ENCODE measurements around the gene IP6K3.

The IP6K3 gene

GRCh38 chr6:33778444-33779121 lies 31.9 kb upstream of the IP6K3 start:
- no peak for FAIRE-seq

GRCh38 chr6:33777398-33778388 lies 31.0 kb upstream of the IP6K3 start:
- DNase-seq (ENCODE audit: insufficient read length, low spot score) (no peak), FAIRE-seq (no peak)

More at GRCh38 chr6:33778444-33779121, 31.9 kb upstream of the IP6K3 start:
- DNase-seq (ENCODE audit: insufficient read length, low spot score) = no peak

DNA sequence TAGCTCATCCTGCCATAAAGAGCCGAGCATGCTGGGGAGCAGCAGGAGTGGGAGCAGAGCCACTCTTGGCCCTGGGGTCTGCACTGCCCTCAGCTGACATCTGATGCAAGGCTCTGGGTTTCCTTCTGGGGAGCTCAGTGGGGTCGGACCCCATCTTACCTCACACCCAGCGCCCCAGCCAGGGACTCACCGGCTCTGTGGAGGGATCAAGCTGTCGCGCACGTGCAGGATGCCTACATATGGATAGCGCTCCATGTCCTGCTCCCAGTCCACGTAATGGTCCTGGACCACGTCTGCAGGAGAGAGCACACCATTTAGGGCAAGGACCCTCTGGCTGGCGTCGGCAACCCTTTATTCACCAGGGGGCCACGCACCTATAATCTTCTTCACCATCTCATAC lies 30.1 kb upstream of the IP6K3 start:
- DNase-seq (ENCODE audit: insufficient read length, low spot score) (no peak), FAIRE-seq (peak; percentile 16)

- DNase-seq (ENCODE audit: insufficient read length, low spot score) (no peak), FAIRE-seq (peak; percentile 92)
Observed at GRCh38 chr6:33776186-33776585, 29.5 kb upstream of the IP6K3 start.

DNA sequence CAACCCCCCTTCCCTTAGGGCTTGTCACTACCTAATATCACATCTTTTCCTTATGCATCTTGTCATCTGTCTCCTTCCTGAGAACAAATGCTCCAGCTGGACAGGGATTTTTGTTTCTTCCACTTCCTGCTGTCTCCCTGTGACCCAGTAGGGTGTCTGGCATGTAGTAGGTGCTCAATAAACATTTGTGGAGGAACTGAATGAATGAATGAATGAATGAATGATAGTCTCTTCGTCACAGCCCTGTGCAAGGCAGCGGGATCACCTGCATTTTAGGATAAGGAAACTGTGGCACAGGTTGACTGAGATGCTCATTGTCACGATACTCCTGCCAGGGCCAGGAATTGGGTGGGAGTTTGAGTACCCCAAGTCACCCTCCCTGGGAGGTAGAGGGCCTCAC lies 28.1 kb upstream of the IP6K3 start:
- no peak for FAIRE-seq
- DNase-seq (ENCODE audit: insufficient read length, low spot score) = no peak

GRCh38 chr6:33772902-33773472 lies 26.3 kb upstream of the IP6K3 start:
- DNase-seq (ENCODE audit: insufficient read length, low spot score) (no peak), FAIRE-seq (no peak)

DNA sequence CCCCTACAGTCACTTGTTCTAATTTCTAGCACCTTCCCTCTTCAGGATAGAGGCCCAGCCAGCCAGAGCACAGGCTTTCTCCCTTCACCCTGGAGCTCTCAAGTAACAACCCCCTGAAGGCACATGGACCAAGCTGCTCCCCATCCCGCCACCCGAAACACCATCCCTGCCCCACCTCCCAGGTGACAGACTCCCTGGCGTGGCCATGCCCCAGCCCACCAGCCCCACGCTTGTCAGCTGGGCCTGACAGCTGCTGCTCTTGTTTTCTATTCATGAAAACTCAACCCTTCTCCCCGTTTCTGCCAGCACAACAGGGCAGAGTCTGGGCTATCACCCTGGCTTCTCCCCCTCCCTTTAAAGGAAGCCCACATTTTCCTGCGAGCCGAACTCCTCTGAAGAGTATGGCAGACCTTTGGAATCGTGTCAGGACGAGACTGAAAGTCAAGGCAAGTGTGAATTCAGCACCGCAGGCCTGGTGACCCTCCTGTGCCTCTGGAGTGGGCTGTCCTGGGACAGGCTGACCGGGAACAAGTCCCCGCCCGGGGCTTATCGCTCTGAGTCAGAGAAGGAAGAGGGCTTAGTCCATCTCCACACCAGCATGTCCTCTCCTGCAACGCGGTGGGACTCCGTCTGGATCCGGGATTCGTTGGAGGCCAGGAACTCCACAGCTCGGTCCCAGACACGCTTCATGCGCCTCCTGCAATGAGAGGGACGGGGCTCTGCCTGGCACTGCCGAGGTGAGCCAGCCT lies 25.6 kb upstream of the IP6K3 start:
- FAIRE-seq (no peak), DNase-seq (ENCODE audit: insufficient read length, low spot score) (no peak)

GRCh38 chr6:33771146-33772081 lies 24.7 kb upstream of the IP6K3 start:
- FAIRE-seq = peak; percentile 40
- peak; percentile 83 for DNase-seq (ENCODE audit: insufficient read length, low spot score)

DNA sequence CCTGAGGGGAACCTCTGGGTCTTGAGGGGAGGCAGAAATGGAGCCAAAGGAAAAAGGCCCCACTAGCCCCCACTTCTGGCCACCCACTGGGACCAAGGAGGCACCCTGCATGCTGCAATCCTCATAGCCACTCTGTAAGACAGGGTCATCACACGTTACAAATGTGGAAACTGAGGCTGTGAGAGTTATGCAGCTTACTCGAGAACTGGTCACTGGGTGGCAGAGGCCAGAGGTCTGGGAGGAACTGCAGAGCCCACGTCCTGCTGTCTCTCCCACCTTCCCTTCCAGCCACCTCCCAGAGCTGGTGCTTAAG lies 24.1 kb upstream of the IP6K3 start:
- peak; percentile 52 for FAIRE-seq

DNA sequence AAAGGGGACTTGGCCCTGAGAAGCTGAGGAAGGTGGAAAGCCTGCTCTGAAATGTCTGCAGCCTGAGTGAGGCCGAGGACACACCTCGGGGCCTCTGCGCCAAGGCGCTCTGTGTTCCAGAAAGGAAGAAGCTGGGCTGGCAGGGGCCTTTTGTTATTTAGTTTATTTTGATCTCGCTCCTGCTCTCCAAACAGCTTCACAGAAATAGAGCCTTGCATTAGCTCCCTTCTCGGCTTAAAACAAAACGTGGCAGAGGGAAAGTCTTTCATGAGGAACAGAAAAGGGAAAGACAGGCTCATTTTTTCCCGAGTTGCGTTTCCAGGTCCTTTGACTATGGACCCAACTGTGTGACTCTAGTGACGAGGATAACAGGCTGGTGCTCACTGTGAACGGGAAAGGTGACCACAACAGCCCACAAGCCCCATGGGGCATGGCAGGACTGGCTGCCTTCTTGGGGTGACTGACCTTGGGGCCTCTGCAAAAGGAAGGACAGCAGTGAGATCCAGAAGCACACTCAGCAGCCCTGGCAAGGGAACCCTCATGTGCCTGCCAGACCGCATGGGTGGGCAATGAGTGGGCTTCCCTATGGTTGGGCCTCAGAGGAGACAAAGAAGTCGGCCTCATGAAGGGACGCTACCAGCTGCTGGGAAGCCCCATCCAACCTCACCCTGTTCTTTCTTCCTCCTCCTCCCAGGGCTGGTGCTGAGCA lies 23.6 kb upstream of the IP6K3 start:
- no peak for DNase-seq (ENCODE audit: insufficient read length, low spot score)
- no peak for FAIRE-seq

More for the DNA sequence above, 24.1 kb upstream of the IP6K3 start:
- no peak for DNase-seq (ENCODE audit: insufficient read length, low spot score)

DNA sequence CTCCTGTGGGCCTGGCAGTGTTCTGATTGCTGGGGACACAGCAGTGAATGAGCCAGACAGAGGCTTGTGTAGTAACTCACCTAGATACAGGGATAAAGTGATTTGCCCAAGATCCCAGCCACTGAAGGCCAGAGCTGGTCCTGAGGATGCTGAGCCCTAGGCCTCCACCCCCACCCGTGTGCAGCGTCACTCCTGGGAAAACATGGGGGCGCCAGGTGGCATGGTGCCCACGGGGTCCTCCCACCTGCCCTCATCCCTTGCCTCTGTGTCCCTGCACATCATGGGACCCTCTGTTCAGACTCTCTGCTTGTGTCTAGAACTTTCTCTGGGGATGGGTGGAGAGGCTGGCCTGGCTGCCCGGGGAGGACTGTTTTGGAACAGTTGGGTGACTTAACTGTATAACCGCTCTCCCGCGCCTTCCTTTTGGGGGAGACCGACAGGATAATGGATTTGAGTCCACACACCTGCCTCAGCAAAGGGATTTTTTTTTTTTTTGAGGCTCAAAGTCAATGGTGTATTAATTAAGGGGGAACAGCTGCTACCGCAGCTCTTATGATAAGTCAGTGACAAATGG lies 22.6 kb upstream of the IP6K3 start:
- no peak for DNase-seq (ENCODE audit: insufficient read length, low spot score)
- no peak for FAIRE-seq

GRCh38 chr6:33768644-33769120 lies 22.0 kb upstream of the IP6K3 start:
- FAIRE-seq = peak; percentile 74
- peak; percentile 87 for DNase-seq (ENCODE audit: insufficient read length, low spot score)

DNA sequence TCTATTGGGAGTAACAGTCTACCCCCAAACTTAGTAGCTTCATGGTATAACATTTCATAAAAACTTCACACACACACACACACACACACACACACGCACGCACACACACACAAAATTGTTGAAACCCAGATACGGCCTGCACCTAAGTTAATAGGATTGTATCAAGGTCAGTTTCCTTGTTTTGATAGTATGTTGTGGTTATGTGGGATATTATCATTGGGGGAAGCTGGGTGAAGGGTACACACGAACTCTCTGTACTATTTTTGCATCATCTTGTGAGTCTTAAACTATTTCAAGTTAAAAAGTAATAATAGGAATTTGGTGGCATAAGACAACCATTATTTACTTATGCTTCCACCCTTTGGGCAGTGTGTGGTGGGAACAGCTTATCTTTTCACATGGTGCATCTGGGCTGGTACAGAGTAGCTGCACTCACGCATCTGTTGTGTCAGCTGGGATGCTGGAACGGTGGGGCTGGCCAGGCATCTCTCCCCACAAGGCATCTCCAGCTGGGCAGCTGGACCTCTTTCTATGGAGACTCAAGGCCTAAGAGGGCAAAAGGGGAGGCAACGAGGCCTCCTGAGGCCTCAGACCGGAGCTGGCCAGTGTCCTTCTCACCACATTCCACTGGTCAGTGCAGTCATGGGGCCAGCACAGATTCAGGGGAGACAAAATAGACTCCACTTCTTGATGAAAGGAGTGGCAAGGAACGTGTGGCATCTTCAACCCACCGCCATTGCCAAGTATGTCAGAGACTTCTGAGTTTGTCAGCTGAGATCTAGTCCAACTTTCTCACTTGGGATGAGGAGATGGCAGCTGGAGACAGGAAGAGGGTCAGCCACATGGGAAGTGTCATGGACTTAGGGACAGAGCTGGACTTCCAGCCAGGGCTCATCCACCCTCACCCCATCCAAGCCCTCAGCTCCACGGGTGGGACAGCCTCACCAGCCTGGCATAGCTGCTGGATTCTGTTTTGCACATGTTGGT lies 20.5 kb upstream of the IP6K3 start:
- FAIRE-seq (no peak), DNase-seq (ENCODE audit: insufficient read length, low spot score) (no peak)

DNA sequence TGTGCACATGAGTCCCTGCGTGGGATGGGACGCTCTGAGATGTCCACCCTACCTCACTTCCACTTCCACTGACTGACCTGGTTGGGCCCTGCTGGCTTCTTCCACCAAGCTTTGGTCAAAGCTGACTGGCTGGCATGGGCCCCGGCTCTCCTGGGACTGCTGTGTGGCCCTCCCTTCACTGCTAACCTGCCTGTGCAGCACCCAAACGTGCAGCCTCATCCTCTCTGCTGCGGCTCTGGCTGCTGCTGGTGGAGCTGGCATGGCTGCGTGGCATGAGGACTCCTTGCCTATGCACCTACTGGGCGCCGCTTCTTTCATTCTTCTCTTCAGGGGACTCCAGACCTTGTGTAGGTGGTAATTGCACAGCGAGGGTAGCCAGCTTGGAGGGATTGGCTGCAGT lies 18.7 kb upstream of the IP6K3 start:
- DNase-seq (ENCODE audit: insufficient read length, low spot score) (no peak), FAIRE-seq (no peak)

DNA sequence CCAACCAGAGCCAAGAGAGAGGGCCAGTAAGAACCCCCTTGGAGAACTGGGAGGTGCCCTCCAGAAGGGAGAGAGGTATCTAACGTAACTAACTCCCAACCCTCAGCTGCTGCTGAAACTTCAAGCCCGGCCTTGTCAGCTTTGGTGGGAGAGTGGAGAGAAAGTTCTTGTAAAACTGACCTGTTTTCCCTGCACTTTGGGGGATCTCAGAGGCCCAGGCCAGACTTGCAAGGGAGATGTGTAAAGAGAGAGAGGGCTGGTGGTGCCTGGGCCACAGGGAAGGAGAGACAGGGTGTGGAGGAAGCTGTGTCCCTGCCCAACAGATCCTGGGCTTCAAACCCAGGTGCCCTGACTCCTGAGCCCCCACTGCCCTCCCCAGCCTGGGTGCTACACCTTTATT lies 17.3 kb upstream of the IP6K3 start:
- DNase-seq (ENCODE audit: insufficient read length, low spot score) (no peak), FAIRE-seq (no peak)

GRCh38 chr6:33763483-33763882 lies 16.8 kb upstream of the IP6K3 start:
- DNase-seq (ENCODE audit: insufficient read length, low spot score) = no peak
- FAIRE-seq = no peak

- FAIRE-seq = no peak
Observed at GRCh38 chr6:33762713-33763112, 16.0 kb upstream of the IP6K3 start.

More at GRCh38 chr6:33762713-33763112, 16.0 kb upstream of the IP6K3 start:
- DNase-seq (ENCODE audit: insufficient read length, low spot score) = no peak

Data from HTR-8/SVneo (cell line).